HCEC 1CT (cell line): ENCODE results near the gene S100A2.
A peak's percentile ranks its signal among the peaks of the same experiment; 100 is the strongest.

ENCODE experiments used
- DNase-seq: peaks from one replicate; pipeline ENCODE4 v3.0.0-alpha.2; 2017

The S100A2 gene

GRCh38 chr1:153565529-153566374 is at the start of gene S100A2:
Gene S100A2 (minus strand): TSS chr1:153565844. CDS start chr1:153563877, 1,967 bp downstream.
- DNase-seq, result peak; percentile 96

DNA sequence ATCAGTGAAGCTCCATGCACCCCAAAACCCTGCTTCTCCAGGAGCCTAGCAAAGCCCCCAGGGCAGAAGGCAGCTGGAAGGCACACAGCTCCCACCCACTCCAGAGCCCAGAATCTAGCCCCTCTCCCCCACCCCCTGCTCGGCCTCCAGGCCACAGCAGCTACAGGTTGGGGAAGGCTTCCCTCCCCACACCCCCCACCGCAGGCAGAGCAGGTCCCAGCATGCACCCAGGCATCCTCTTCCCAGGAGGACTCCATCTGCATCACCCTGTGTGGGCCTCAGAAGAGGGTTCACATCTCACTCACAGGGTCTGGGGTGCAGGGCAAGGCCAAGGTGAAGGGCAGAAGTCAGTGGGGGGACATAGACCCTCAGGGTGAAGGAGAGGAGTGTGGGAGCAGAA is 49.8 kb upstream of the S100A2 start:
- DNase-seq, result no peak

GRCh38 chr1:153614906-153615305 is 49.3 kb upstream of the S100A2 start:
- no peak for DNase-seq

DNA sequence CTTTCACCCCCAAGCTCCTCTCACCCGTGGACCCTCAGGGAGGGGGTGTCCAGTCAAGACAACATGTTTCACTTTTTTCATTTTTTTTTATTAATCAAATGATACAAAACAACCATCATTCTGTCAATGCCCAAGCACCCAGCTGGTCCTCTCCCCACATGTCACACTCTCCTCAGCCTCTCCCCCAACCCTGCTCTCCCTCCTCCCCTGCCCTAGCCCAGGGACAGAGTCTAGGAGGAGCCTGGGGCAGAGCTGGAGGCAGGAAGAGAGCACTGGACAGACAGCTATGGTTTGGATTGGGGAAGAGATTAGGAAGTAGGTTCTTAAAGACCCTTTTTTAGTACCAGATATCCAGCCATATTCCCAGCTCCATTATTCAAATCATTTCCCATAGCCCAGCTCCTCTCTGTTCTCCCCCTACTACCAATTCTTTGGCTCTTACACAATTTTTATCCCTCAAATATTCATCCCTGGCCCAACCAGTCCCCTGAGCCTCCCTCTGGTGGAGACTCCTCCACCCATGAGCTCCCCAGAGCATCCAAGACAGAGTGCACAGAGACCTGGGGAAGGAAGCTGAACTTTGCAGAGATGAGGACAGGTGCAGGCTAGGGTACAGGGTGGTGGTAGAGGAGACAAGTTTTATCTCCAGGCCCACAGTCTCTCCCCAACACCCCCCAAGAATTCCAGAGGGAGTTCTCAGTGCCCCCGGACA is 48.7 kb upstream of the S100A2 start:
- DNase-seq, result no peak

DNA sequence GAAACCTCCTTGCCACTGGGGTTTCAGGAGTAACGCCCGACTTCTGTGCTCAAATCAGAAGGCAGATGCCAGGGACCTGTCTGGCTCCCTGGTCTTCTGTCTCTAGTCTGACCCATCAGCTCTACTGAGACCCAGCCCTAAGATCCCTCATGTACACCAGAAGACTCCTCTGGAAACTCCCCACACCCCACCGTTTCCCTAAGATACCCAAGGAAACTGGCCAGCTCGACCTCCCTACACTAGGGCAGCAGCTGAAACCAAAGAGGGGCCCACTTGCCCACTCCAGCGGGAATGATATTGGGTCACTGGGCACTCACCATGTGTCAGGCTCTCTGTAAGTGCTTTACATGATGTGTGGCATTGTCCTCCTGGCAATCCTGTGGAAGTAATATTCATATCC is 47.8 kb upstream of the S100A2 start:
- DNase-seq, result no peak

DNA sequence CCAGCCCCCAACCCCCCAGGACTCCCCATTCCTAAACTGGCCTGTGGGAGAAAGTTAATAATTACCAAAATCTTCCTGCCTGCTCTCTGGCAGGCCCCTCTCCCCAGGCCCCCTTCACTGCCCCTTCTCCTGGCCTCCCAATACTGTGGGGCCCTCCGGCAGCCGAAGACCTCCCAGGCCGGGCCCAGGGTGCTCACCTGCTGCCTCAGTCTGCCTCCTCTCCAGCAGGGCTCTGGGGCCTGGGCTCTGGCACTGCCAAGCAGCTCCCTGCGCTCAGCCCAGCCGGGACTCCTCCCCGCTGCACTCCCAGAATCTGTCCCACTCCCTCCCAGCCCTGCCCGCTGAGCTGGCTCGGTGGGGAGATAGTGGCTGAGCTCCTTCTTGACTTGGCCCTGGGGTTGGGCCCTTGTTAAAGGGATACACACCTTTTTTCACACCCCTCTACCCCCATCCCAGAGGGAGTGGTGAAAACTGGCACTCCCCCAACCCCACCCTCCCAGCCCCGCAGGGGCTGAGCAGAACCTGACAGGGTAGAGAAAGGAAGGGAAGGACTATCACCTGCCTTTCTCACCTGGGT is 47.2 kb upstream of the S100A2 start, which contains the start of gene S100A16:
Gene S100A16, minus strand, starts transcription at position 383 of the 577 bp plus-strand sequence. CDS start 4,986 bp downstream, outside the sequence.
- DNase-seq, result peak; percentile 74

GRCh38 chr1:153612111-153612754 is 46.6 kb upstream of the S100A2 start:
- peak; percentile 17 for DNase-seq

- peak; percentile 21 for DNase-seq
Observed at GRCh38 chr1:153611356-153611755, 45.7 kb upstream of the S100A2 start.

DNA sequence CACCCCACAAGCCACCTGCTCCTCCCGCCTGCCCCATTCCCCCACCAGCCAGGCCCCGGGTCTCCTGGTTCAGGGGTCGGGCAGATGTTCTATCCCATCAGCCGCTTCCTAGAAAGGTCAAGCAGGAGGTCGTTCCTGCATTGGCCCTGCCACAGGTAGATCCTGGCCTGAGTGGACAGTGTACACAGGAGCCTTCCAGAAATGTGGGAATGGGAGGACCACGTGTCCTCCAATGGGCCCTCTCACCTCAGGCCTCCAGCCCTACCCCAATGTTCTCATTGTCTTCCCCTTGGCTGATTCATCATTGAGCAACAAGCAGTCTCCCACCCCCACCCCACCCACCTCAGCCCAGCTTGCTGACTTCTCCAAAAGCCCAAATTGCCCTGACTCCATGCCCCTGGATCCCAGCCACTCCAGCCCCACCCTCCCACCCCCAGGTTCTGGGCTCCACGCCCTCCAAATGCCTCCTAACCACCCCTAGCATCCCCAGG is 45.2 kb upstream of the S100A2 start:
- DNase-seq, result peak; percentile 65

DNA sequence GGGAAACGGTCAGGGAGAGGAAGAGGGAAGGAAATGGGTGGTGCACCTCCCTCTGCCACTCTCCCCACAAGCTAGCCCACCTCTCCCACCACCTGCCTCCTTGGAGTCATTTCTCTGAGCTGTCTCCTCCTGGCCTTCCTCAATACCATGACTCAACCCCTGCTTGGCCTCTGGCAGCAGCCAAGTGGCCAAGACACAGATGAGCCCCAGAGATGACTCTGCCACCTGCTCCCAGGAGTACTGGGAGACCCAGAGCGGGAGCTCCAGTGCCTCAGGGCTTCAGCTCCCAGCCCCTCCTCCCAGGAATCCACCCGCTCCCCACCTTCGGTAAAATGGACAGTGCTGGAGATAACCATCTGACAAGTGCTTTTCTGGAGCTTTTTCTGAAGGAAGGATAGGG is 44.7 kb upstream of the S100A2 start:
- DNase-seq, result peak; percentile 57

DNA sequence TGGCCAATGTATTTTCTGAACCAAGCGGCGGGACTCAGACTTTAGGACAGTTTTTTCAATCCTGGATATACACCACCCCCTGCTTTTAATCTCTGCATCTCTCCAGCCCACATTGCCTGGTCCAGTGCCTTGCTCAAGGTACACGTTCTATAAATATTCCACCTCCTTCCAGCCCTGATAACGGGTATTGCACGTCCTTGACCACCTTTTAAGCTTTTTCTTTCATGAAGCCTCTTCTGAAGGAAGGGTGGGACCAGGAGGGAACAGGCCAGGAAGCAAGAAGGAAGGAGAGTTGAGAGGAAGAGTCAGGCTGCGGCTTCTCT is 43.9 kb upstream of the S100A2 start:
- DNase-seq, result no peak

DNA sequence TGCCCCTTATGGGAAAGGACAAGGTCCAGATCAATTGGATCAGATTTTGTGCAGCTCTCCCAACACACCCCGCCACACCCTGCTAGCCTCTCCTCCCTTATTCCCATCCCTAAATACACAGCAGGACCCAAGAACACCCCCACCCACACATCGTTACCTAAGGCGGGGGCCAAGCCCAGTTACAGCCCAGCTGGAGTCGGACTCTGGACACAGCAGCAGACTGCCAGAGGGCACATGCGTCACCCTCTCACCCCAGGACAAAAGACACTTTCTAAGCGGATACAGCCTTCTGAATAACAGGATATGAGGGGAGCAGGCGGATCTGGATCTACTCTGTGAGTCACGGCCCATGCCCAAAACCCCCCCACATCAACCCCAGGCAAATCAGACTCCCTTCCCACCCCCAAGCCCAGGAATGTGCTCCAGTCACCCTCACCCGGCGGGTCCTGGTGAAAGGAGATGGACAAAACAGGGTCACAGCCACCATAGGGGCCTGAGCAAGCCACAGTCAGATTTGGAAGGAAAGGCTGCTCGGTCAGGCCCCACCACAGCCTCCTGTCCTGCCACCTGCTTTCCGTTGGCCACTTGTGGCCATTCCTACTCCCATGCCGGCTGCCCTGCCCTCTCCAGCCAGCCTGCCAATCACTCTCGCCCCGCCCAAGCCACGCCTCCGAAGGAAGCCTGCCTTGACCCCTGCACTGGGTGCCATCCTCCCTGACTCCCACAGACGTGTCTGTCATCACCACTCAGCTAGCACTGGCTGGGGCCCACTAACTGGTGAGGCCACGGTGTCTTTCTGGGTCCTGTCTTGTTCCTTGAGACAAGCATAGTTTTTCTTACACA is 43.3 kb upstream of the S100A2 start:
- peak; percentile 97 for DNase-seq

DNA sequence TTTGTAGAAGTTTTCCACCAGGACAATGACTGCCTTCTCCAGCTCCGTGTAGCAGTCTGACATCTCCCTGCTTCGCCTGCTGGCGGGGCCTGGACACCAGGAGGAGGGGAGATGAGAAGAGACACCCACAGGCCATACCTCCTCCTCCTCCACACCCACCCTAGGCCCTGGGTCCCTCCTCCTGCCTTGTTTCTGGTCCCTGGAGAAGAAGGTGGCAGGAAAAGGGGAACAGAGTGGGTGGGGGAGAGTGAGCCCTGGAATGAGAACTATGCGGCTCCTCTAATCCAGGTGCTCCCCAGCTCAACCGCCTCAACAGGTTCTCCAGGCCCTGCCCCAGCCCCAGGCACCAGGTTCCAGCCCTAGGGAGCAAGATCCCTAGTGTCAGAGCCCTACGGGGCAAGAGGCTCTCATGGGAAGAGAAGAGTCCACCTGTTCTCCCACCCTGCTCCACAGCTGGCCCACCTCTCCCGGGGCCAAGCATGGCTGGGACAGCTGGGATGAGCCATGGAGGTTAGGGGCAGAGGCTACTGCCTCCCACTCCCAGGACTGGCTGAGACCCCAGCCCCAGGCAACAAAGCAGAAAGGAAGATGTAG is 42.5 kb upstream of the S100A2 start:
- no peak for DNase-seq

DNA sequence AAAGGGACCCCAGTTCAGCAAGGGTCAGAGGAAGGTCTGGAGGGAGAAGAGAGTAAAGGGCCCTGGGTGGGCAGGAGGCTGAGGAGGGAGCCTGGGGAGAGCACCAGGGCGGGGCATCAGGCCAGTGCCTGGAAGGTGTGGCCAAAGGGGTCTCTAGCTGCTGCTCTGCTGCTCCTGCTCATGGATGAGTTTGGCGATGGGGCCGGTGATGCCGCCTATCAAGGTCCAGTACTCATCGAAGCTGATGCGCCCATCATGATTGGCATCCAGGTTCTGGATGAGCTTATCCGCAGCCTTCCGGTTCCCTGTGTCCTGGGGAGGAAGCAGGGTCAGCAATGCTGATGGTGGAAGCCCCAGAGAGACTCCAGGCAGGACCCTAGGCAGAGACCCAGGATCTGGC is 41.7 kb upstream of the S100A2 start:
- DNase-seq, result no peak

- no peak for DNase-seq
Observed at GRCh38 chr1:153606194-153606593, 40.5 kb upstream of the S100A2 start.

DNA sequence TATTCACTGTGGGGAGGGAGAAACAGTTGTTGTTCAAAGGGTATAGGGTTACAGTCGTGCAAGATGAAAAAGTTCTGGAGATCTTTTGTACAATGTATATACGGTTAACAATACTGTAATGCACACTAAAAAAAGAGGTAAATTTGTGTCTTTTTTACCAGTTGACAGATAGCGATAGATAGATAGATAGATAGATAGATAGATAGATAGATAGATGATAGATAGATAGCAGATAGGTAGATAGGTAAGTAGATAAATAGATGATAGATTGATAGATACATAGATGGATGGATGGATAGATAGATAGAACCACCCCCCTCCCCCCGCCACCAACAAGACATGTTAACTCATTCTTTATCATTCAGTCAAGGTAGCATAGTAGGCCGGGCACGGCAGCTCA is 37.1 kb upstream of the S100A2 start:
- no peak for DNase-seq

GRCh38 chr1:153599847-153600246 is 34.2 kb upstream of the S100A2 start:
- peak; percentile 31 for DNase-seq

- DNase-seq, result peak; percentile 88
Observed at GRCh38 chr1:153598309-153599172, 32.9 kb upstream of the S100A2 start.

DNA sequence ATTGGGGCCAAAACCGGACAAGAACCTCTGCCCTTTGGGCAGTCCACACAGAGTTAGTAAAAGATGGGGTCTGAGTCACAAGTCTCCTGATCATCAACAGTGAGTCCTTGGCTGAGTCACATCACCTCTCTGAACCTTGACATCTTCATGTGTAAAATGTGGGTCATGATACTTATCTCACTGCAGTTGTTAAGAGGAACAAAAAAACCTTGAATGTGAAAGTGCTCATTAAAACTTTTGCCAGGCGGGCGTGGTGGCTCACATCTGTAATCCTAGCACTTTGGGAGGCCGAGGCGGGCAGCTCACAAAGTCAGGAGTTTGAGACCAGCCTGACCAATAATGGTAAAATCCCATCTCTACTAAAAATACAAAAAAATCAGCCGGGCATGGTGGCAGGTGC is 31.6 kb upstream of the S100A2 start:
- peak; percentile 96 for DNase-seq

DNA sequence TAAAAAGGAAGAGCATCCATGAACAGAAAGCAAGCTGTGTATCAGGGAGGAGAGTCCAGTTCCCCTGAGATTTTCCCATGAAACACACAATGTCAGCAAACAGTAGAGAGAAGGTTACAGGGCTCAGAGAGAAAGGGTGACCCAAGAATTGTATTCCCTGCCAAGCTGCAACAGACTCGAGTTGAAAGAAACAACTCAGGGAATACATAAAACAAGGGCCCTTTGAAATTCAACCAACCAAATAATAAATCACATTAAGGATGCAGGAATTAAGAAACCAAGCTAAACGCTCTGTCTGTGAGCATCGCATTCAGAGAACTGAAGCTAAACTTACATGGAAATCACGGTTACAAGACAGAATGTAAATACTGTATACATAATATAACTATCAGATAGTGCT is 27.1 kb upstream of the S100A2 start:
- DNase-seq, result no peak

DNA sequence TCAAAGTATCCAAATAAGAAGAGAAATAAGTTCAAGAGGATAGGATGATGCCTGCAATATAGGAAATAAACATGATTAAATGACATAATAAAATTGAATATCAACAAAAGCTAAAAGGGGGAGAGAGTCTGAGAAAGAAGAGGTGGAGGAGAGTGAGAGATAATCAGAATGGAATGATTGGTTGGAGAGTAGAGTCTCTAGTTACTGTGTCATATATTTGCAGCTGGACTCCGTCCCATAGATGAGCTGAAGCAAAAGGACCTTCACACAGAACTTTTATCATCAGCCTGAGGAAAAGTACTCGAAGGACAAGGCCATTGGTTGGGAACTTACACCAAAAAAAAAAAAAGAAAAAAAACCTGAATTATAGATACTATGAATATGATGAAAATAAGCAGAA is 22.8 kb upstream of the S100A2 start:
- no peak for DNase-seq
